LNCaP clone FGC (cell line): ENCODE results near the gene ZNRF4.

Source experiments
- DNase-seq: peaks from one replicate; pipeline ENCODE4 v3.0.0-alpha.2; 2011; ENCODE audit warnings: low read depth
- H3K4me3 ChIP-seq: 2 replicates; pipeline ENCODE4 v1.5.1; 2011; ENCODE audit warnings: mild to moderate bottlenecking, low read depth, low read length, control low read depth
- CTCF ChIP-seq: IDR thresholded peaks from 2 replicates; pipeline ENCODE4 v1.5.1; 2012; ENCODE audit warnings: mild to moderate bottlenecking; ENCODE audit not compliant: control insufficient read depth, insufficient read depth; ENCODE audit errors: extremely low read depth

ZNRF4 gene

GRCh38 chr19:5489551-5489950, 34.3 kb downstream of the ZNRF4 start:
- no peak for DNase-seq
- H3K4me3 ChIP-seq: no peak overlapping the region
- TF ChIP-seq CTCF: no peak

- TF ChIP-seq CTCF: no peak
Measured at GRCh38 chr19:5491565-5491964, 36.3 kb downstream of the ZNRF4 start.

GRCh38 chr19:5492281-5492634, 37.0 kb downstream of the ZNRF4 start:
- TF ChIP-seq CTCF: no peak
- H3K4me3 ChIP-seq: no peak overlapping the region
- DNase-seq: no peak

More at GRCh38 chr19:5491565-5491964, 36.3 kb downstream of the ZNRF4 start:
- no peak overlapping the region for H3K4me3 ChIP-seq
- no peak for DNase-seq

GRCh38 chr19:5492635-5493409, 37.6 kb downstream of the ZNRF4 start:
- DNase-seq: no peak
- no peak overlapping the region for H3K4me3 ChIP-seq

GRCh38 chr19:5494773-5495172, 39.6 kb downstream of the ZNRF4 start:
- H3K4me3 ChIP-seq: no peak overlapping the region
- no peak for TF ChIP-seq CTCF
- no peak for DNase-seq

More at GRCh38 chr19:5492635-5493409, 37.6 kb downstream of the ZNRF4 start:
- no peak for TF ChIP-seq CTCF

GRCh38 chr19:5495792-5496191, 40.6 kb downstream of the ZNRF4 start:
- DNase-seq: no peak
- TF ChIP-seq CTCF: no peak
- no peak overlapping the region for H3K4me3 ChIP-seq

GRCh38 chr19:5497297-5497696, 42.1 kb downstream of the ZNRF4 start:
- H3K4me3 ChIP-seq: no peak overlapping the region
- no peak for DNase-seq
- TF ChIP-seq CTCF: no peak
